Keratinocyte (primary cell): ENCODE measurements around the gene SMARCD1. TPM values are rescaled to one million over a fixed set of nuclear protein-coding genes. Genes with fewer than 3 reads are reported as not detected.
A peak's percentile ranks its signal among the peaks of the same experiment; 100 is the strongest.

Source experiments
- DNase-seq: peaks from one replicate; pipeline ENCODE4 v3.0.0-alpha.2; 2011; ENCODE audit warnings: low read depth, missing footprints, low spot score
- FAIRE-seq: peaks from 2 replicates; lab custom pipeline; 2011; peaks lifted over from hg19 to GRCh38; lab: Jason Lieb, UNC
- H2AFZ ChIP-seq: 2 replicates; pipeline ENCODE4 v1.6.0; 2012; ENCODE audit warnings: low read length, control low read depth, inconsistent platforms; ENCODE audit not compliant: control insufficient read depth
- H3K27ac ChIP-seq: 2 replicates; pipeline ENCODE4 v1.5.1; 2011; ENCODE audit warnings: low read length; ENCODE audit not compliant: control insufficient read depth, insufficient read depth
- H3K27me3 ChIP-seq: 3 replicates; pipeline ENCODE4 v1.6.0; 2011; ENCODE audit warnings: low read length; ENCODE audit not compliant: control insufficient read depth, insufficient read depth; ENCODE audit errors: extremely low read depth
- H3K36me3 ChIP-seq, 2 experiments: 2 replicates in 1 of 2; 3 replicates in 1 of 2; pipeline ENCODE4 v1.5.1; 2011; ENCODE audit warnings: low read length in 2 of 2, mild to moderate bottlenecking in 1 of 2; ENCODE audit not compliant: control insufficient read depth in 2 of 2, insufficient read depth in 2 of 2; ENCODE audit errors: extremely low read depth in 1 of 2
- H3K4me1 ChIP-seq: 3 replicates; pipeline ENCODE4 v1.5.1; 2011; ENCODE audit warnings: low read length; ENCODE audit not compliant: control insufficient read depth, insufficient read depth; ENCODE audit errors: extremely low read depth
- H3K4me2 ChIP-seq: 3 replicates; pipeline ENCODE4 v1.6.0; 2011; ENCODE audit warnings: low read depth, low read length; ENCODE audit not compliant: control insufficient read depth, insufficient read depth; ENCODE audit errors: extremely low read depth
- H3K4me3 ChIP-seq, 3 experiments: fragments of 200-600 bp in 1 of 3; sonication (generic) in 1 of 3; 2 replicates in 2 of 3; 3 replicates in 1 of 3; pipeline ENCODE4 v1.5.1; 2011 to 2016; ENCODE audit warnings: low read length in 3 of 3, mild to moderate bottlenecking in 3 of 3, control low read depth in 2 of 3, inconsistent platforms in 1 of 3, low read depth in 1 of 3, mixed read lengths in 1 of 3, mixed run types in 1 of 3, moderate library complexity in 1 of 3; ENCODE audit not compliant: control insufficient read depth in 2 of 3, insufficient read depth in 2 of 3; ENCODE audit errors: extremely low read depth in 1 of 3
- H3K79me2 ChIP-seq: 2 replicates; pipeline ENCODE4 v1.6.0; 2012; ENCODE audit warnings: low read length; ENCODE audit not compliant: control insufficient read depth, insufficient read depth
- H3K9ac ChIP-seq: 3 replicates; pipeline ENCODE4 v1.6.0; 2011; ENCODE audit warnings: low read length; ENCODE audit not compliant: control insufficient read depth, insufficient read depth; ENCODE audit errors: extremely low read depth
- H3K9me1 ChIP-seq: 3 replicates; pipeline ENCODE4 v1.6.0; 2011; ENCODE audit warnings: low read length; ENCODE audit not compliant: control insufficient read depth, insufficient read depth; ENCODE audit errors: extremely low read depth
- H3K9me3 ChIP-seq: 2 replicates; pipeline ENCODE4 v1.5.1; 2012; ENCODE audit warnings: low read depth, low read length; ENCODE audit not compliant: control insufficient read depth
- H4K20me1 ChIP-seq: 3 replicates; pipeline ENCODE4 v1.6.0; 2011; ENCODE audit warnings: low read length; ENCODE audit not compliant: control insufficient read depth, insufficient read depth; ENCODE audit errors: extremely low read depth
- EZH2 ChIP-seq: IDR thresholded peaks from one replicate; pipeline ENCODE4 v1.6.1; 2012; ENCODE audit warnings: inconsistent platforms, mild to moderate bottlenecking, low read length, moderate library complexity
- dilution Hi-C: fragments of 300-500 bp; cut with MboI; formaldehyde crosslinking; loops from one replicate; pipeline ENCODE4 v1.7.0; 2020; ENCODE audit warnings: low sequenced_read_pairs; ENCODE audit not compliant: extremely low pct_ligation_motif_present
- polyA plus RNA-seq, 5 experiments: library from polyadenylated mRNA; depleted of rRNA in 3 of 5; stranded (reverse) in 3 of 5; stranded (forward) in 1 of 5; unstranded in 1 of 5; fragments of >200 nt; gene quantifications; 1 replicate in 1 of 5; 2 replicates in 3 of 5; 3 replicates in 1 of 5; pipeline versions ENCODE4 v1.2.1 to v1.2.3, GENCODE V29; 2011 to 2012; ENCODE audit warnings: missing spikeins in 2 of 5, low read depth in 1 of 5, low replicate concordance in 1 of 5
- TF ChIP-seq, protein P1 (sequence below), 3 experiments: IDR thresholded peaks in 1 of 3; conservative IDR thresholded peaks in 1 of 3; optimal IDR thresholded peaks in 1 of 3; 2 replicates in 2 of 3; 3 replicates in 1 of 3; pipeline versions ENCODE3 to v1.5.1; 2011; ENCODE audit warnings: low read length in 3 of 3, mild to moderate bottlenecking in 3 of 3, moderate library complexity in 2 of 3, control low read depth in 1 of 3, inconsistent platforms in 1 of 3; ENCODE audit not compliant: insufficient read depth in 2 of 3; ENCODE audit errors: extremely low read depth in 1 of 3

Gene SMARCD1
- polyA plus RNA-seq, 1 donor (not counting 4 experiments of a cell fraction or from before 2014, with no cell fraction given) = 56.6 TPM

DNA sequence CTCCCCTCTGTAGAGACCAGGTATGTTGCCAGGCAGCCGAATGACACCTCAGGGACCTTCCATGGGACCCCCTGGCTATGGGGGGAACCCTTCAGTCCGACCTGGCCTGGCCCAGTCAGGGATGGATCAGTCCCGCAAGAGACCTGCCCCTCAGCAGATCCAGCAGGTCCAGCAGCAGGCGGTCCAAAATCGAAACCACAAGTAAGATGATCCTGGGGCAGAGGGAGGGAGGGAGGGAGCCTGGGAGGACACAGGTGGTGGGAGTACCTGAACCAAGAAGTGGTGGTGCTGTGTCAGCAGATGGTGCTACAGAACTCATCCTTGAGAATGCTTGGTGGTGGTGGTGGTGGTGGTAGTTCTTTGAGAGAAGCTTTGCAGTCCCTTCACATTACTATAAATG, 1.0 kb downstream of the SMARCD1 start:
- Histone ChIP-seq H2AFZ (no peak overlapping the region), H3K9me1 (no peaks in the 10 kb centered on the region), H3K27ac (peak overlapping the region; percentile 40), H3K4me3 (peak overlapping the region; percentile 59 to 68 (median 68)), H4K20me1 (no peaks in the 10 kb centered on the region), H3K36me3 (peaks cover 14 to 31% of the 10 kb centered on the region in 2 experiments), H3K79me2 (peaks cover 13% of the 10 kb centered on the region), H3K4me2 (peak overlapping the region; percentile 97), H3K4me1 (peaks cover 31% of the 10 kb centered on the region), H3K9ac (peak overlapping the region; percentile 38), H3K9me3 (no peaks in the 10 kb centered on the region), H3K27me3 (no peaks in the 10 kb centered on the region)
- no peak for FAIRE-seq
- no peak for DNase-seq
- dilution Hi-C loops = no loop called here
- no peak for TF ChIP-seq EZH2
- TF ChIP-seq, protein P1, sequence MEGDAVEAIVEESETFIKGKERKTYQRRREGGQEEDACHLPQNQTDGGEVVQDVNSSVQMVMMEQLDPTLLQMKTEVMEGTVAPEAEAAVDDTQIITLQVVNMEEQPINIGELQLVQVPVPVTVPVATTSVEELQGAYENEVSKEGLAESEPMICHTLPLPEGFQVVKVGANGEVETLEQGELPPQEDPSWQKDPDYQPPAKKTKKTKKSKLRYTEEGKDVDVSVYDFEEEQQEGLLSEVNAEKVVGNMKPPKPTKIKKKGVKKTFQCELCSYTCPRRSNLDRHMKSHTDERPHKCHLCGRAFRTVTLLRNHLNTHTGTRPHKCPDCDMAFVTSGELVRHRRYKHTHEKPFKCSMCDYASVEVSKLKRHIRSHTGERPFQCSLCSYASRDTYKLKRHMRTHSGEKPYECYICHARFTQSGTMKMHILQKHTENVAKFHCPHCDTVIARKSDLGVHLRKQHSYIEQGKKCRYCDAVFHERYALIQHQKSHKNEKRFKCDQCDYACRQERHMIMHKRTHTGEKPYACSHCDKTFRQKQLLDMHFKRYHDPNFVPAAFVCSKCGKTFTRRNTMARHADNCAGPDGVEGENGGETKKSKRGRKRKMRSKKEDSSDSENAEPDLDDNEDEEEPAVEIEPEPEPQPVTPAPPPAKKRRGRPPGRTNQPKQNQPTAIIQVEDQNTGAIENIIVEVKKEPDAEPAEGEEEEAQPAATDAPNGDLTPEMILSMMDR (optimal IDR thresholded peaks at IDR 0.05 in 1 of 3, IDR thresholded peaks at IDR 0.05 in 1 of 3, conservative IDR thresholded peaks at IDR 0.05 in 1 of 3; ENCODE audit: extremely low read depth in 1 of 3, insufficient read depth in 2 of 3, low read length in 3 of 3) = peak in 1 of 3 experiments; percentile 10

DNA sequence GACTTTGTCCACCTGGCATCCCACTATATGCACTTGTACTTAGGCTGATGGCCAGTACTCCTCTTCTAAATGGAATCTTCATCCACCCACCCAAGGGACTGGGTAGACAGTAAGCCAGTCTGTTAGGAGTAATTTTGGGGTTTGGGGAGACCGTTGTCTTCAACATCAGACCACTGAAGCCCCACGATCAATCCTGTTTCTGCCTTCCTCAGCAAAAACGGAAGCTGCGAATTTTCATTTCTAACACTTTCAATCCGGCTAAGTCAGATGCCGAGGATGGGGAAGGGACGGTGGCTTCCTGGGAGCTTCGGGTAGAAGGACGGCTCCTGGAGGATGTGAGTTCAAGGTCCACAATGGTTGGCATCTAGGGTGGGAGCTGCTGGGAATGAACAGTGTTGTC, 2.0 kb downstream of the SMARCD1 start:
- DNase-seq = no peak
- Histone ChIP-seq H3K79me2 (peaks cover 13% of the 10 kb centered on the region), H3K27me3 (no peaks in the 10 kb centered on the region), H2AFZ (no peak overlapping the region), H4K20me1 (no peaks in the 10 kb centered on the region), H3K9ac (peak overlapping the region; percentile 63), H3K27ac (peak overlapping the region; percentile 90), H3K9me3 (no peaks in the 10 kb centered on the region), H3K4me2 (peak overlapping the region; percentile 90), H3K4me3 (peak overlapping the region in 1 of 3 experiments; percentile 63), H3K36me3 (peaks cover 16 to 33% of the 10 kb centered on the region in 2 experiments), H3K4me1 (peaks cover 31% of the 10 kb centered on the region), H3K9me1 (no peaks in the 10 kb centered on the region)
- dilution Hi-C loops = no loop called here
- TF ChIP-seq EZH2 = no peak
- FAIRE-seq = no peak

DNA sequence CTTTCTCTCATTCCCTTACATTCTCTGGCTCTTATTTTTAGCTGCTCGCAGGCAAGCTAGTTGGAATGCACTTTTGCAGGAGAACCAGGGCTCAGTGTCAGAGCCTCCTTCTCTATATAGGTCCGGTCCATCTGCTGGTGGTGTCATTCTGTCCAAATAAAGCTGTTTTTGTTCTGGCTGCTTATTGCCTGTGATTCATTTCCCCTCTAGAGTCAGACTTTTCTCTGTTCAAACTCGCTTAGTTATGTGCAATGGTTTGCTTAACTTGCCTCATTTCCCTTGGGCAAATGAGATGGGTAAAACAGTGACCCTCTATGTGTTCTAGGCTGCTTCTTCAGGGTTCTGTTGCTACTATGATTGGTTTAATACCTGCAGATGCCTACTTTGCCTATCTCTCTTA, 2.9 kb downstream of the SMARCD1 start:
- Histone ChIP-seq H3K36me3 (peaks cover 16 to 39% of the 10 kb centered on the region in 2 experiments), H3K4me3 (peak overlapping the region in 2 of 3 experiments; percentile 45 to 63), H3K9me1 (no peaks in the 10 kb centered on the region), H3K27me3 (no peaks in the 10 kb centered on the region), H3K4me2 (peak overlapping the region; percentile 90), H2AFZ (no peak overlapping the region), H3K9ac (peak overlapping the region; percentile 63), H3K79me2 (peaks cover 13% of the 10 kb centered on the region), H3K9me3 (no peaks in the 10 kb centered on the region), H3K4me1 (peaks cover 31% of the 10 kb centered on the region), H4K20me1 (no peaks in the 10 kb centered on the region), H3K27ac (peak overlapping the region; percentile 90)
- no peak for DNase-seq
- dilution Hi-C loops = no loop called here
- TF ChIP-seq, protein P1 (optimal IDR thresholded peaks at IDR 0.05 in 1 of 3, IDR thresholded peaks at IDR 0.05 in 1 of 3, conservative IDR thresholded peaks at IDR 0.05 in 1 of 3; ENCODE audit: extremely low read depth in 1 of 3, insufficient read depth in 2 of 3, low read length in 3 of 3) = no peak
- TF ChIP-seq EZH2 = no peak
- FAIRE-seq = peak; percentile 36
